Measurements from ENCODE around the gene CCNF. TPM values are rescaled to one million over a fixed set of nuclear protein-coding genes. Genes with fewer than 3 reads are reported as not detected.

The CCNF gene
- total and polyA plus RNA-seq, 9 of the 15 experiments (the other 6 are each of a cell fraction or from before 2014, with no cell fraction given), result 4.1 to 70.1 (median 29.5) TPM

GRCh38 chr16:2499454-2499853, 70.2 kb downstream of the CCNF start:
- Histone ChIP-seq H3K9ac (ENCODE audit: insufficient read depth in 1 of 2, low read depth in 2 of 2, low read length in 2 of 2) (no peak overlapping the region; a peak in 1 of 4 replicates), H3K27ac (ENCODE audit: extremely low read depth, low read depth, low read length) (no peak overlapping the region), H4K20me1 (replicated peaks; ENCODE audit: control insufficient read depth, insufficient read depth, low read length) (peaks cover 9% of the 10 kb centered on the region), H3K9me3 (replicated peaks; ENCODE audit: control insufficient read depth, insufficient read depth, low read depth, low read length) (no peaks in the 10 kb centered on the region), H3K27me3 (ENCODE audit: control insufficient read depth in 2 of 2, insufficient read depth in 2 of 2, low read length in 2 of 2) (no peaks in the 10 kb centered on the region), H3K4me1 (replicated peaks in 1 of 2; ENCODE audit: control insufficient read depth in 2 of 2, insufficient read depth in 2 of 2, low read length in 2 of 2) (peaks cover 20 to 76% of the 10 kb centered on the region in 2 experiments), H3K36me3 (ENCODE audit: control insufficient read depth, insufficient read depth, low read length) (peaks cover 66% of the 10 kb centered on the region; the same call in 2 of the 3 replicates), H2AFZ (ENCODE audit: low read depth, low read length) (no peak overlapping the region), H3K4me2 (ENCODE audit: insufficient read depth, low read length) (no peak overlapping the region), H3K9me1 (ENCODE audit: control insufficient read depth, insufficient read depth, low read length) (no peaks in the 10 kb centered on the region), H3K4me3 (no peak overlapping the region), H3K79me2 (ENCODE audit: control insufficient read depth, insufficient read depth, low read length) (peaks cover 19% of the 10 kb centered on the region)
- CTCF ChIA-PET (ENCODE audit: low intra/inter-chr PET ratio), result interaction anchor here (0.9 to 1.0 kb wide), 2 partner anchors 159 to 202 kb away, joined by 3 read pairs; no protein-coding TSS in a partner anchor
- TF ChIP-seq ZNF609 (CRISPR knock-in tag; IDR thresholded peaks at IDR 0.05; ENCODE audit: borderline replicate concordance) (no peak), CBX8 (IDR thresholded peaks at IDR 0.05; ENCODE audit: borderline replicate concordance, extremely low read depth, low read depth, low read length, poor library complexity, severe bottlenecking) (no peak), GTF2F1 (IDR thresholded peaks at IDR 0.05; ENCODE audit: low read depth, low read length) (no peak), TBP (optimal IDR thresholded peaks at IDR 0.05; ENCODE audit: low read depth, low read length) (no peak)
- DNase-seq (ENCODE audit: extremely low read depth in 1 of 4, low spot score in 3 of 4), result no peak
- no peak for FAIRE-seq
- in situ Hi-C loops (cut with MboI), result no loop called here
- POLR2A ChIA-PET, result no interaction called here
- 93% methylated on average over 4 of the region's 6 CpGs for WGBS (ENCODE audit: insufficient coverage, low coverage, missing lambda C conversion rate)
- intact Hi-C loops (cut with micrococcal nuclease), result loop anchor here (5.0 kb wide), 1 partner anchor 302 kb away; the partner anchor contains the start of gene CASKIN1
- ATAC-seq, result no peak
- no TSS peak for BruUV-seq (replicated peaks)

Data from K562 (cell line).